GM06990 (cell line): ENCODE data around the gene FAM240A.

Experiments
- DNase-seq: peaks from one replicate; pipeline ENCODE4 v3.0.0-alpha.2; 2011; ENCODE audit not compliant: insufficient read length; ENCODE audit errors: extremely low read depth
- H3K27me3 ChIP-seq: replicated peaks from 2 replicates; pipeline ENCODE4 v1.6.0; 2011; ENCODE audit warnings: low read length; ENCODE audit not compliant: control insufficient read depth, insufficient read depth
- H3K36me3 ChIP-seq: 2 replicates; pipeline ENCODE4 v1.5.1; 2011; ENCODE audit warnings: low read length; ENCODE audit not compliant: control insufficient read depth, insufficient read depth
- H3K4me3 ChIP-seq: replicated peaks from 2 replicates; pipeline ENCODE4 v1.5.1; 2011; ENCODE audit warnings: low read depth, mild to moderate bottlenecking, control low read depth, low read length
- CTCF ChIP-seq: IDR thresholded peaks from 2 replicates; pipeline ENCODE4 v1.5.1; 2011; ENCODE audit warnings: low read length, control low read depth, mild to moderate bottlenecking, inconsistent platforms; ENCODE audit not compliant: insufficient read depth, poor library complexity, severe bottlenecking

FAM240A gene

GRCh38 chr3:46609212-46609721 is 3.1 kb upstream of the FAM240A start:
- Histone ChIP-seq H3K27me3 (no peaks in the 10 kb centered on the region; the same call in 1 of the 2 replicates), H3K4me3 (no peak overlapping the region), H3K36me3 (no peaks in the 10 kb centered on the region)
- no peak for DNase-seq
- TF ChIP-seq CTCF, result no peak

- DNase-seq, result no peak
- Histone ChIP-seq H3K27me3 (no peaks in the 10 kb centered on the region), H3K36me3 (no peaks in the 10 kb centered on the region), H3K4me3 (no peak overlapping the region)
- TF ChIP-seq CTCF, result no peak
Measured at GRCh38 chr3:46609944-46610722, 2.2 kb upstream of the FAM240A start.

DNA sequence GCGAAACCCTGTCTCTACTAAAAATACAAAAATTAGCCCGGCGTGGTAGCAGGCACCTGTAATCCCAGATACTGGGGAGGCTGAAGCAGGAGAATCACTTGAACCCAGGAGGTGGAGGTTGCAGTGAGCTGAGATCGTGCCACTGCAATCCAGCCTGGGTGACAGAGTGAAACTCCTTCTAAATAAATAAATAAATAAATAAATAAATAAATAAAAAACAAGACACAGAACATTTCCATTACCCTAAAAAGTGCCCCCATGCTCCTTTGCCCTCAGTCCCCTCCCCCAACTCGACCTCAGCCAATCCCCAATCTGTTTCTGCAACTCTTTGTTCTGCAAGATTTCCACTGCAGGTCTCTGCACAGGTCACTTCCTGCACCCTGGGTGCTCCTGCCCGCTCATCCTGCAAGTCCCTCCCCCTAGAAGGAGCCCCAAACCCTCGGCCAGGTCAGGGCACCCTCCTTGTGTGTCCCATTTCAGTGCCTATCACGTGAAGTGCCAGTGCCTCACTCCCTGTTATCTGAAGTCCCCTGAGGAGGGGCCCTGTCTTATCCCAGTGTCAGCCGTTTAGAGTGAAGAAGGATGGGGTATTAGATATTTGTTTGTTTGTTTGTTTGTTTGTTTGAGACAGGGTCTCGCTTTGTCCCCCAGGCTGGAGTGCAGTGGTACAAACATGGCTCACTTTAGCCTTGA is 1.1 kb downstream of the FAM240A start:
- Histone ChIP-seq H3K27me3 (peaks cover 3% of the 10 kb centered on the region; the same call in 1 of the 2 replicates), H3K4me3 (no peak overlapping the region), H3K36me3 (no peaks in the 10 kb centered on the region)
- no peak for TF ChIP-seq CTCF
- no peak for DNase-seq

DNA sequence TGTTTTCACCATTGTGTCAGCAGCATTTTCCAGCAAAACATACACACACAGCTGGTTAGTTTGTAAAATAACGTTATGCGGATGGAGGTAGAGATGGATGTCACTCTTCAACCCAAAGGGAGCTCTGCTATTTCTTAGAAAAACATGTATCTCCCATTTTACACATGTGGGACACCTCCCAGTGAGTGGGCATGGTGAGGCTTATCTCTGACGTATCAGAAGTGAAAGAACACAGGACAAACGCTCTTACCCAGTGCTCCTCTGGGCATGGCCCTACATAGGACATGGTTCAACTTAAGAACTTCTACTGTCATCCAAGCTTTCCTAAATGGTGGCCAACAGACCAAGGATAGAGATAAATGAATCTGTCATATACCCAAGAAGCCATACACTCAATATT is 2.1 kb downstream of the FAM240A start:
- H3K36me3 ChIP-seq, result no peaks in the 10 kb centered on the region
- H3K27me3 ChIP-seq, result peaks cover 5% of the 10 kb centered on the region; the same call in 1 of the 2 replicates
- no peak overlapping the region for H3K4me3 ChIP-seq
- DNase-seq, result no peak
- TF ChIP-seq CTCF, result no peak

GRCh38 chr3:46615050-46615775 is 2.9 kb downstream of the FAM240A start:
- Histone ChIP-seq H3K36me3 (no peaks in the 10 kb centered on the region), H3K27me3 (peaks cover 7% of the 10 kb centered on the region; the same call in 1 of the 2 replicates), H3K4me3 (no peak overlapping the region)
- DNase-seq, result no peak
- TF ChIP-seq CTCF, result no peak
